Renal cortical epithelial cell (primary cell): Measurements from ENCODE around the gene SORCS2. TPM values are rescaled to one million over a fixed set of nuclear protein-coding genes. Genes with fewer than 3 reads are reported as not detected.
"Not testable (repeated sequence)": the region's sequence is repeated elsewhere in the genome, so short reads cannot be mapped to it uniquely, and the experiment has no call there.

Experiments used
- DNase-seq: peaks from one replicate; pipeline ENCODE4 v3.0.0-alpha.2; 2011; ENCODE audit warnings: low read depth
- total RNA-seq: library from RNA; depleted of rRNA; stranded (reverse); fragments of >200 nt; gene quantifications from 2 replicates; pipeline ENCODE4 v1.2.3, GENCODE V29; 2014

Gene SORCS2
- total RNA-seq, 1 donor from 2014 or later, result 11.0 TPM

GRCh38 chr4:7584098-7584497, 391.8 kb downstream of the SORCS2 start:
- no peak for DNase-seq

- no peak for DNase-seq
Observed at GRCh38 chr4:7584606-7585159, 392.3 kb downstream of the SORCS2 start.

GRCh38 chr4:7585768-7586167, 393.4 kb downstream of the SORCS2 start:
- DNase-seq, result no peak

- no peak for DNase-seq
Observed at GRCh38 chr4:7587433-7588405, 395.4 kb downstream of the SORCS2 start.

GRCh38 chr4:7590189-7590588, 397.9 kb downstream of the SORCS2 start:
- DNase-seq, result no peak

GRCh38 chr4:7590899-7591298, 398.6 kb downstream of the SORCS2 start:
- DNase-seq, result no peak

- DNase-seq, result no peak
Observed at GRCh38 chr4:7591409-7592053, 399.2 kb downstream of the SORCS2 start.

- no peak for DNase-seq
Observed at GRCh38 chr4:7593646-7594412, 401.5 kb downstream of the SORCS2 start.

GRCh38 chr4:7595934-7596461, 403.7 kb downstream of the SORCS2 start:
- DNase-seq, result no peak

- DNase-seq, result no peak
Observed at GRCh38 chr4:7596918-7597606, 404.7 kb downstream of the SORCS2 start.

GRCh38 chr4:7598939-7599790, 406.8 kb downstream of the SORCS2 start:
- no peak for DNase-seq

- DNase-seq, result no peak
Observed at GRCh38 chr4:7600247-7600646, 407.9 kb downstream of the SORCS2 start.

GRCh38 chr4:7602166-7602565, 409.8 kb downstream of the SORCS2 start:
- not testable (repeated sequence) for DNase-seq

GRCh38 chr4:7607156-7607910, 415.0 kb downstream of the SORCS2 start:
- DNase-seq, result no peak

- DNase-seq, result no peak
Observed at GRCh38 chr4:7608046-7608445, 415.7 kb downstream of the SORCS2 start.

GRCh38 chr4:7609316-7609715, 417.0 kb downstream of the SORCS2 start:
- DNase-seq, result no peak

- DNase-seq, result no peak
Observed at GRCh38 chr4:7610022-7610670, 417.8 kb downstream of the SORCS2 start.

GRCh38 chr4:7610841-7611240, 418.5 kb downstream of the SORCS2 start:
- DNase-seq, result no peak
